Lung (tissue), 12 donors: Measurements from ENCODE around the gene GNPTAB. TPM values are rescaled to one million over a fixed set of nuclear protein-coding genes. Genes with fewer than 3 reads are reported as not detected.
A peak's percentile ranks its signal among the peaks of the same experiment; 100 is the strongest.

Source experiments
- ATAC-seq: fragments of 200-7000 bp; cut with Tn5 transposase; one replicate; pipeline ENCODE4 v1.9.1; 2020; ENCODE audit warnings: moderate number of reproducible peaks; ENCODE audit not compliant: insufficient read depth, low FRiP score
- DNase-seq, 3 donors: peaks; one replicate each; pipeline ENCODE4 v3.0.0-alpha.2; 2013 to 2017
- H3K27ac ChIP-seq, 2 donors: one replicate each; pipeline ENCODE4 v1.5.1; 2013; ENCODE audit warnings: mild to moderate bottlenecking in 2 of 2, moderate library complexity in 2 of 2, control low read depth in 1 of 2, inconsistent platforms in 1 of 2, low read depth in 1 of 2, low read length in 1 of 2
- H3K27me3 ChIP-seq, 3 donors: one replicate each; pipeline ENCODE4 v1.5.1; 2013; ENCODE audit warnings: low read length in 2 of 3; ENCODE audit not compliant: control insufficient read depth in 3 of 3, insufficient read depth in 3 of 3
- H3K36me3 ChIP-seq, 4 donors: one replicate each; pipeline ENCODE4 v1.5.1; 2013; ENCODE audit warnings: low read length in 4 of 4, mild to moderate bottlenecking in 1 of 4, moderate library complexity in 1 of 4; ENCODE audit not compliant: control insufficient read depth in 4 of 4, insufficient read depth in 4 of 4
- H3K4me1 ChIP-seq, 5 donors: one replicate each; pipeline ENCODE4 v1.5.1; 2013; ENCODE audit warnings: low read length in 5 of 5, mild to moderate bottlenecking in 2 of 5, moderate library complexity in 1 of 5; ENCODE audit not compliant: control insufficient read depth in 5 of 5, insufficient read depth in 5 of 5
- H3K4me3 ChIP-seq: one replicate; pipeline ENCODE4 v1.5.1; 2013; ENCODE audit warnings: mild to moderate bottlenecking, control low read depth, moderate library complexity
- H3K9ac ChIP-seq, 2 donors: one replicate each; pipeline ENCODE4 v1.5.1; 2013; ENCODE audit warnings: low read length in 2 of 2, control low read depth in 1 of 2; ENCODE audit not compliant: insufficient read depth in 1 of 2
- H3K9me3 ChIP-seq, 4 donors: one replicate each; pipeline ENCODE4 v1.5.1; 2013; ENCODE audit warnings: low read length in 3 of 4, mild to moderate bottlenecking in 1 of 4, moderate library complexity in 1 of 4; ENCODE audit not compliant: control insufficient read depth in 4 of 4, insufficient read depth in 3 of 4
- WGBS, 2 donors: extraction: QIAGEN DNeasy Blood & Tissue Kit; methylation state at CpG; one replicate each; pipeline ENCODE4 v1.1.7; 2013; 5-methylcytosine and 5-hydroxymethylcytosine counted together
- polyA plus RNA-seq, 2 donors: library from polyadenylated mRNA; stranded (reverse); fragments of 200-250 nt; gene quantifications; one replicate each; pipeline ENCODE4 v1.2.1, GENCODE V29; 2013
- total RNA-seq, 2 donors: library from RNA; depleted of rRNA in 1 of 2; stranded (reverse); fragments of >200 nt in 1 of 2; gene quantifications; one replicate each; pipeline ENCODE4 v1.2.1, GENCODE V29; 2014 to 2021
- TF ChIP-seq, protein P1 (sequence below): IDR thresholded peaks from 2 replicates; pipeline ENCODE4 v1.5.1; 2012; ENCODE audit warnings: mild to moderate bottlenecking; ENCODE audit errors: control extremely low read depth, extremely low read depth
- donor health status: control.
- donor health status: control.
- donor health status: Bipolar disorder and iron deficiency.
- donor health status: healthy.
- donor health status: DM: yes; HTN: yes; CAD: no.

The GNPTAB gene
- total and polyA plus RNA-seq, 4 donors: 14.8 to 74.3 (median 39.9) TPM

DNA sequence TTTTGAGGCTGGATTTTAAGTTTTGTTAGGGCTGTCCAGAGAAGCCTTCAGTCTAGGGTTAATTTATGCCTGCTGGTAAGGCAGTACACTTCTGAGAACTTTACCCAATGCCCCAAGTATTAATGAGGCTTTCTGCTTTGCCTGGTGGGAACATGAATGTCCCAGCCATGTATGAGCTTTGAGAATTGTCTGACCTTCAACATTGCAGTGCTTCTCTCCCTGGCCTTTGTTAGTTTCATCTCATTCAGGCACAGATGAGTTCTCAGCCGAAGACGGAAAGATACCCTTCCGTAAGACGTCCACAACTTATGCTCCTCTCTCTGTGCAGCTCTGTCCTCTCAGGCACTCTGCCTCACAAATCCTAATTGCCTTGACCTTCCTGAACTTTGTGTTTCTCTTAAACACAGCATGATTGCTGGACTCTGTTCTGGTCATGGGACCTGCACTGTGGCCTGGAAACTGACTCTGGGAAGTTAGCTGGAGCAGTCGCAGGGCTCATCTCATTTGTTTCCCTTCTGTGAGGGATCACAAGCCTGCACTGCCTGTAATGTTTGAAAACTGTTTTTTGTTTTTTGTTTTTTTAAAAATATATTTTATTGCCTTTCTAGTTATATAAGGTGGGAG is 117.6 kb downstream of the GNPTAB start:
- H3K36me3 ChIP-seq: no peaks in the 10 kb centered on the region
- no peak overlapping the region for H3K4me3 ChIP-seq
- peaks cover 0 to 8% (median 0%) of the 10 kb centered on the region in 5 donors for H3K4me1 ChIP-seq
- H3K27ac ChIP-seq: peak overlapping the region; percentile 44 to 77
- TF ChIP-seq, protein P1, sequence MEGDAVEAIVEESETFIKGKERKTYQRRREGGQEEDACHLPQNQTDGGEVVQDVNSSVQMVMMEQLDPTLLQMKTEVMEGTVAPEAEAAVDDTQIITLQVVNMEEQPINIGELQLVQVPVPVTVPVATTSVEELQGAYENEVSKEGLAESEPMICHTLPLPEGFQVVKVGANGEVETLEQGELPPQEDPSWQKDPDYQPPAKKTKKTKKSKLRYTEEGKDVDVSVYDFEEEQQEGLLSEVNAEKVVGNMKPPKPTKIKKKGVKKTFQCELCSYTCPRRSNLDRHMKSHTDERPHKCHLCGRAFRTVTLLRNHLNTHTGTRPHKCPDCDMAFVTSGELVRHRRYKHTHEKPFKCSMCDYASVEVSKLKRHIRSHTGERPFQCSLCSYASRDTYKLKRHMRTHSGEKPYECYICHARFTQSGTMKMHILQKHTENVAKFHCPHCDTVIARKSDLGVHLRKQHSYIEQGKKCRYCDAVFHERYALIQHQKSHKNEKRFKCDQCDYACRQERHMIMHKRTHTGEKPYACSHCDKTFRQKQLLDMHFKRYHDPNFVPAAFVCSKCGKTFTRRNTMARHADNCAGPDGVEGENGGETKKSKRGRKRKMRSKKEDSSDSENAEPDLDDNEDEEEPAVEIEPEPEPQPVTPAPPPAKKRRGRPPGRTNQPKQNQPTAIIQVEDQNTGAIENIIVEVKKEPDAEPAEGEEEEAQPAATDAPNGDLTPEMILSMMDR: no peak
- ATAC-seq (no peak), DNase-seq (peak in 1 of 3 donors; percentile 12)
- WGBS, 2 donors: 69 to 86% methylated on average over 5 of the region's 5 CpGs
- no peaks in the 10 kb centered on the region for H3K27me3 ChIP-seq
- H3K9ac ChIP-seq: no peak overlapping the region
- H3K9me3 ChIP-seq: no peaks in the 10 kb centered on the region

DNA sequence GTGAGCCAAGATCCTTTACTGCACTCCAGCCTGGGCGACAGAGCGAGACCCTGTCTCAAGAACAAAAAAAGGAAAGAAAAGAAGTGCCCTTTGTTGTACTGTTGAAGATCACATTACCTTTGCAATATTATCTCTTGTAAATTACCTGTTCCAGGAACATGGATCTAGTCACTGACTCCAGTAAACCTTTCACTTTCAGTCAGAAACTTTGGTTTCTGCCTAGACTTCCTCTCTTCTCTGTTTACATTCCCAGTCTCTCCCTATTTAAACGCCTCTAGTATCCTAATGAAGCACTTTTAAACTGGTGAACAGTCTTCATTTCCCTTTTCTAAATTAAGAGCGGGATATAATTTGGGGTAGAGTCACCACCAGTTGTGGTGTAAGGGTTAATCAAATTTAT is 120.5 kb downstream of the GNPTAB start:
- H3K9me3 ChIP-seq: no peaks in the 10 kb centered on the region
- H3K27me3 ChIP-seq: no peaks in the 10 kb centered on the region
- H3K4me3 ChIP-seq: no peak overlapping the region
- H3K27ac ChIP-seq: no peak overlapping the region
- H3K36me3 ChIP-seq: no peaks in the 10 kb centered on the region
- 78 to 86% methylated on average over 4 of the region's 4 CpGs for WGBS, 2 donors
- no peak for DNase-seq
- H3K4me1 ChIP-seq: peaks cover 0 to 17% (median 4%) of the 10 kb centered on the region in 5 donors
- TF ChIP-seq, protein P1: no peak
- no peak for ATAC-seq
- H3K9ac ChIP-seq: no peak overlapping the region

DNA sequence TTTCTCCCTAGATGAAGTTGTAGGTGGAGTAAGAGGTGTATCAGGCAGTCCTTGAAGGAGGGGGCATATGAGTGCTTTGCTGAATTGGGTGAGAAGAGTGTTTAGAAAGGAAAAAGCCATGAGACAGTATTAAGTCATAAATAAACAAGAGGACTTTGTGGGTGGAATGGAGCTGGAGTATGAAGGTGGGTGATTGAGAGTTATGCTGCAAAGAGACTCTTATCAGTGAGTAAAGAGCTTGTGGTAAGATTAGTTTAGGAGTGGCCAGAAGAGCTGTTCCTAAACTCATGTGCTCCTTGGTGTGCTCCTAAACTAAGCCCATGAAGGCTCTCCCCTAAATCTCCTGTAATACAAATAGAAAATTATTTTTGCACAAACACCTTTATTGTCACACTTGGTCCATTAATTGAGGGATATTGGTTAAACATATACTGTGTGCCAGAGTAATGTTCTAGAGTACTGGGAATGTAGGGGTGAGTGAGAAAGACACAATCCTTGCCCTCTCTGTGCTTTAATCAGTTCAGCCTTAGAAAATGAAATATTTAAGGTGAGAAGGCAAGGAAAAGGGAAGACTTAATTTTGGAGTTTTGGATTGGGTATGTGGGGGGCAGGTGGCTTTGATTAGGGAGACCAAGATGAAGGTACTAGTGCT is 123.5 kb downstream of the GNPTAB start:
- Histone ChIP-seq H3K9ac (no peak overlapping the region), H3K4me1 (peaks cover 0 to 20% (median 3%) of the 10 kb centered on the region in 5 donors), H3K36me3 (no peaks in the 10 kb centered on the region), H3K27me3 (no peaks in the 10 kb centered on the region), H3K4me3 (no peak overlapping the region), H3K27ac (no peak overlapping the region), H3K9me3 (no peaks in the 10 kb centered on the region)
- DNase-seq (no peak), ATAC-seq (peak; percentile 75)
- TF ChIP-seq, protein P1: no peak
